SK-N-SH (cell line): ENCODE results near the gene CLEC16A. TPM values are rescaled to one million over a fixed set of nuclear protein-coding genes. Genes with fewer than 3 reads are reported as not detected.

ENCODE experiments used
- CTCF ChIA-PET: fragments of 300-600, 350-600 bp; formaldehyde crosslinking; extraction: SDS; loops from one replicate; lab custom pipeline; 2021; lab: Yijun Ruan, JAX
- POLR2A ChIA-PET: fragments of 350-600 bp; sonication (Branson Sonifier 250); formaldehyde crosslinking; extraction: SDS; loops from one replicate; lab custom pipeline; 2020; ENCODE audit warnings: antibody characterized with exemption, inconsistent platforms; lab: Yijun Ruan, JAX
- DNase-seq: peaks from one replicate; pipeline ENCODE4 v3.0.0; 2012
- H2AFZ ChIP-seq: fragments of 200-600 bp; sonication (generic); 2 replicates; pipeline ENCODE4 v1.8.1; 2016; ENCODE audit warnings: antibody characterized with exemption, mild to moderate bottlenecking, low read depth
- H3F3A ChIP-seq: fragments of 200-600 bp; sonication (generic); replicated peaks from 2 replicates; pipeline ENCODE3; 2016; ENCODE audit warnings: antibody characterized with exemption, mild to moderate bottlenecking; ENCODE audit not compliant: insufficient read depth
- H3K27ac ChIP-seq, 2 experiments: fragments of 200-500 bp in 1 of 2; fragments of 200-600 bp in 1 of 2; sonication (Bioruptor generic) in 1 of 2; sonication (generic), shearing (Covaris generic) in 1 of 2; 2 replicates each; pipeline versions ENCODE4 v1.5.1 to v1.6.1; 2014 to 2016; ENCODE audit warnings: low read depth in 2 of 2, inconsistent platforms in 1 of 2, low read length in 1 of 2, mild to moderate bottlenecking in 1 of 2, mixed read lengths in 1 of 2
- H3K27me3 ChIP-seq: fragments of 200-600 bp; sonication (generic), shearing (Covaris generic); 2 replicates; pipeline ENCODE4 v1.6.1; 2016; ENCODE audit warnings: mixed run types; ENCODE audit not compliant: insufficient read depth
- H3K36me3 ChIP-seq, 2 experiments: fragments of 200-500 bp in 1 of 2; fragments of 200-600 bp in 1 of 2; sonication (Bioruptor generic) in 1 of 2; sonication (generic) in 1 of 2; replicated peaks in 1 of 2; 2 replicates each; pipeline versions ENCODE3 to v1.5.1; 2014 to 2016; ENCODE audit warnings: low read length in 1 of 2, mild to moderate bottlenecking in 1 of 2; ENCODE audit not compliant: insufficient read depth in 2 of 2, control insufficient read depth in 1 of 2
- H3K4me1 ChIP-seq, 2 experiments: fragments of 200-500 bp in 1 of 2; fragments of 200-600 bp in 1 of 2; sonication (Bioruptor generic) in 1 of 2; sonication (generic), shearing (Covaris generic) in 1 of 2; 2 replicates each; pipeline versions ENCODE4 v1.5.1 to v1.6.1; 2014 to 2016; ENCODE audit warnings: low read depth in 1 of 2, low read length in 1 of 2, mixed run types in 1 of 2; ENCODE audit not compliant: insufficient read depth in 2 of 2, control insufficient read depth in 1 of 2
- H3K4me2 ChIP-seq: fragments of 200-600 bp; sonication (generic), shearing (Covaris generic); 2 replicates; pipeline ENCODE4 v1.6.1; 2017; ENCODE audit warnings: mixed run types
- H3K4me3 ChIP-seq, 2 experiments: fragments of 200-500 bp in 1 of 2; fragments of 200-600 bp in 1 of 2; sonication (Bioruptor generic) in 1 of 2; sonication (generic), shearing (Covaris generic) in 1 of 2; 2 replicates each; pipeline versions ENCODE4 v1.5.1 to v1.8.1; 2014 to 2016; ENCODE audit warnings: low read depth in 2 of 2, inconsistent platforms in 1 of 2, low read length in 1 of 2, mild to moderate bottlenecking in 1 of 2, mixed read lengths in 1 of 2, moderate library complexity in 1 of 2
- H3K79me2 ChIP-seq: fragments of 200-600 bp; sonication (generic); 2 replicates; pipeline ENCODE4 v1.8.1; 2017; ENCODE audit warnings: mild to moderate bottlenecking; ENCODE audit not compliant: insufficient read depth
- H3K9ac ChIP-seq: fragments of 200-600 bp; sonication (generic); 2 replicates; pipeline ENCODE4 v1.6.1; 2017; ENCODE audit warnings: mixed run types
- H3K9me2 ChIP-seq: fragments of 200-600 bp; sonication (generic); 2 replicates; pipeline ENCODE4 v1.6.1; 2017; ENCODE audit warnings: mixed run types
- H3K9me3 ChIP-seq: fragments of 200-600 bp; sonication (generic); 2 replicates; pipeline ENCODE4 v1.6.1; 2017; ENCODE audit warnings: mixed run types, mild to moderate bottlenecking, moderate library complexity
- H4K20me1 ChIP-seq: fragments of 200-600 bp; sonication (generic); 2 replicates; pipeline ENCODE4 v1.6.1; 2017; ENCODE audit warnings: mild to moderate bottlenecking, mixed run types; ENCODE audit not compliant: insufficient read depth
- EZH2phosphoT487 ChIP-seq: fragments of 200-600 bp; sonication (generic); IDR thresholded peaks from 2 replicates; pipeline ENCODE4 v1.6.1; 2017; ENCODE audit warnings: low read depth, mixed run types, mild to moderate bottlenecking, antibody characterized with exemption, moderate library complexity, borderline replicate concordance
- FOSL2 ChIP-seq: IDR thresholded peaks from 2 replicates; pipeline ENCODE4 v1.4.0; 2012; ENCODE audit warnings: low read depth, mild to moderate bottlenecking, moderate library complexity, borderline replicate concordance
- FOXJ3 ChIP-seq: sonication (generic); formaldehyde crosslinking; IDR thresholded peaks from 2 replicates; pipeline ENCODE4 v1.5.1; 2020; ENCODE audit warnings: mild to moderate bottlenecking, missing genetic modification reagents
- FOXM1 ChIP-seq: IDR thresholded peaks from 2 replicates; pipeline ENCODE4 v1.4.0; 2012; ENCODE audit warnings: low read depth, mild to moderate bottlenecking
- GABPA ChIP-seq: IDR thresholded peaks from 2 replicates; pipeline ENCODE4 v1.4.0; 2012; ENCODE audit warnings: low read depth, mild to moderate bottlenecking
- GATA2 ChIP-seq: sonication (generic); formaldehyde crosslinking; IDR thresholded peaks from 2 replicates; pipeline ENCODE4 v1.5.0; 2020; ENCODE audit warnings: mild to moderate bottlenecking, missing genetic modification reagents
- MEF2A ChIP-seq: IDR thresholded peaks from 2 replicates; pipeline ENCODE4 v1.4.0; 2012; ENCODE audit warnings: low read depth, borderline replicate concordance
- MXI1 ChIP-seq: IDR thresholded peaks from 2 replicates; pipeline ENCODE4 v1.6.1; 2012; ENCODE audit warnings: mild to moderate bottlenecking, low read depth, low read length, improper control_type of control experiment
- PBX3 ChIP-seq: IDR thresholded peaks from 2 replicates; pipeline ENCODE4; 2012
- RAD21 ChIP-seq: IDR thresholded peaks from 2 replicates; pipeline ENCODE4 v1.6.1; 2012; ENCODE audit warnings: mild to moderate bottlenecking, low read length
- RFX5 ChIP-seq: IDR thresholded peaks from 2 replicates; pipeline ENCODE4 v1.6.1; 2012; ENCODE audit warnings: mild to moderate bottlenecking, improper control_type of control experiment, low read length
- SIN3A ChIP-seq: IDR thresholded peaks from 2 replicates; pipeline ENCODE4 v1.6.1; 2012; ENCODE audit warnings: low read depth, mild to moderate bottlenecking, low read length, moderate library complexity, borderline replicate concordance
- YY1 ChIP-seq: IDR thresholded peaks from 2 replicates; pipeline ENCODE4 v1.4.0; 2012; ENCODE audit warnings: low read depth, mild to moderate bottlenecking
- WGBS: methylation state at CpG from one replicate; pipeline ENCODE4 v1.1.6; 2017; ENCODE audit warnings: low lambda C conversion rate; 5-methylcytosine and 5-hydroxymethylcytosine counted together
- polyA plus RNA-seq, 3 experiments: library from polyadenylated mRNA; depleted of rRNA; stranded (reverse); fragments of >200 nt; gene quantifications; 2 replicates each; pipeline ENCODE4 v1.2.3, GENCODE V29; 2012
- TF ChIP-seq, protein P1 (sequence below): fragments of 150-350 bp; IDR thresholded peaks from 2 replicates; pipeline ENCODE4 v1.6.1; 2016; ENCODE audit warnings: mild to moderate bottlenecking, low read depth, low read length
- TF ChIP-seq, protein P2 (sequence below): fragments of 200-600 bp; sonication (generic); IDR thresholded peaks from 2 replicates; pipeline ENCODE4 v1.6.1; 2017; ENCODE audit warnings: antibody characterized with exemption, mild to moderate bottlenecking, moderate library complexity
- TF ChIP-seq, protein P3 (sequence below): fragments of 150-350 bp; IDR thresholded peaks from 2 replicates; pipeline ENCODE4 v1.6.1; 2017; ENCODE audit warnings: antibody characterized with exemption, low read length, low read depth, borderline replicate concordance

CLEC16A gene
- polyA plus RNA-seq, 1 of the 3 experiments (the other 2 are of a cell fraction) = 13.7 TPM

GRCh38 chr16:11034481-11034931 is 90.1 kb downstream of the CLEC16A start:
- no peak overlapping the region for H3K27ac ChIP-seq
- no peaks in the 10 kb centered on the region for H3K79me2 ChIP-seq
- peaks cover 11 to 24% of the 10 kb centered on the region in 2 experiments for H3K36me3 ChIP-seq
- H3K4me3 ChIP-seq = no peak overlapping the region
- H4K20me1 ChIP-seq = no peaks in the 10 kb centered on the region
- TF ChIP-seq RFX5 (no peak), SIN3A (no peak), FOSL2 (no peak), MXI1 (no peak), FOXJ3 (CRISPR knock-in tag) (no peak), RAD21 (no peak), EZH2phosphoT487 (no peak), MEF2A (no peak), FOXM1 (no peak), PBX3 (no peak), GABPA (no peak), GATA2 (no peak), YY1 (no peak)
- TF ChIP-seq, protein P1, sequence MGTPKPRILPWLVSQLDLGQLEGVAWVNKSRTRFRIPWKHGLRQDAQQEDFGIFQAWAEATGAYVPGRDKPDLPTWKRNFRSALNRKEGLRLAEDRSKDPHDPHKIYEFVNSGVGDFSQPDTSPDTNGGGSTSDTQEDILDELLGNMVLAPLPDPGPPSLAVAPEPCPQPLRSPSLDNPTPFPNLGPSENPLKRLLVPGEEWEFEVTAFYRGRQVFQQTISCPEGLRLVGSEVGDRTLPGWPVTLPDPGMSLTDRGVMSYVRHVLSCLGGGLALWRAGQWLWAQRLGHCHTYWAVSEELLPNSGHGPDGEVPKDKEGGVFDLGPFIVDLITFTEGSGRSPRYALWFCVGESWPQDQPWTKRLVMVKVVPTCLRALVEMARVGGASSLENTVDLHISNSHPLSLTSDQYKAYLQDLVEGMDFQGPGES = no peak
- TF ChIP-seq, protein P2, sequence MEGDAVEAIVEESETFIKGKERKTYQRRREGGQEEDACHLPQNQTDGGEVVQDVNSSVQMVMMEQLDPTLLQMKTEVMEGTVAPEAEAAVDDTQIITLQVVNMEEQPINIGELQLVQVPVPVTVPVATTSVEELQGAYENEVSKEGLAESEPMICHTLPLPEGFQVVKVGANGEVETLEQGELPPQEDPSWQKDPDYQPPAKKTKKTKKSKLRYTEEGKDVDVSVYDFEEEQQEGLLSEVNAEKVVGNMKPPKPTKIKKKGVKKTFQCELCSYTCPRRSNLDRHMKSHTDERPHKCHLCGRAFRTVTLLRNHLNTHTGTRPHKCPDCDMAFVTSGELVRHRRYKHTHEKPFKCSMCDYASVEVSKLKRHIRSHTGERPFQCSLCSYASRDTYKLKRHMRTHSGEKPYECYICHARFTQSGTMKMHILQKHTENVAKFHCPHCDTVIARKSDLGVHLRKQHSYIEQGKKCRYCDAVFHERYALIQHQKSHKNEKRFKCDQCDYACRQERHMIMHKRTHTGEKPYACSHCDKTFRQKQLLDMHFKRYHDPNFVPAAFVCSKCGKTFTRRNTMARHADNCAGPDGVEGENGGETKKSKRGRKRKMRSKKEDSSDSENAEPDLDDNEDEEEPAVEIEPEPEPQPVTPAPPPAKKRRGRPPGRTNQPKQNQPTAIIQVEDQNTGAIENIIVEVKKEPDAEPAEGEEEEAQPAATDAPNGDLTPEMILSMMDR = no peak
- TF ChIP-seq, protein P3, sequence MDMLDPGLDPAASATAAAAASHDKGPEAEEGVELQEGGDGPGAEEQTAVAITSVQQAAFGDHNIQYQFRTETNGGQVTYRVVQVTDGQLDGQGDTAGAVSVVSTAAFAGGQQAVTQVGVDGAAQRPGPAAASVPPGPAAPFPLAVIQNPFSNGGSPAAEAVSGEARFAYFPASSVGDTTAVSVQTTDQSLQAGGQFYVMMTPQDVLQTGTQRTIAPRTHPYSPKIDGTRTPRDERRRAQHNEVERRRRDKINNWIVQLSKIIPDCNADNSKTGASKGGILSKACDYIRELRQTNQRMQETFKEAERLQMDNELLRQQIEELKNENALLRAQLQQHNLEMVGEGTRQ = no peak
- TF ChIP-seq, all 33 proteins: peak for 0
- ChIA-PET POLR2A (no interaction called here), CTCF (interaction anchor here (1.1 kb wide), 1 partner anchor 10 kb away, joined by 3 read pairs; no protein-coding TSS in a partner anchor)
- H3K4me2 ChIP-seq = no peak overlapping the region
- no peaks in the 10 kb centered on the region for H3K9me2 ChIP-seq
- no peak overlapping the region for H3K9ac ChIP-seq
- WGBS = 83% methylated on average over 8 of the region's 8 CpGs
- no peaks in the 10 kb centered on the region for H3K27me3 ChIP-seq
- no peaks in the 10 kb centered on the region for H3K9me3 ChIP-seq
- no peaks in the 10 kb centered on the region; a peak in 1 of 4 replicates for H3K4me1 ChIP-seq
- DNase-seq = no peak
- H3F3A ChIP-seq = peaks cover 5% of the 10 kb centered on the region
- no peak overlapping the region for H2AFZ ChIP-seq
